Hepatocyte (in vitro differentiated cells): ENCODE measurements around the gene LRTM1.

Experiments
- CTCF ChIP-seq: fragments of 200-600 bp; sonication (generic); IDR thresholded peaks from 2 replicates; pipeline ENCODE4 v1.5.1; 2016; ENCODE audit warnings: antibody characterized with exemption, mild to moderate bottlenecking; ENCODE audit not compliant: poor library complexity
- EZH2 ChIP-seq: fragments of 200-600 bp; sonication (generic); IDR thresholded peaks from 2 replicates; pipeline ENCODE4 v1.6.1; 2016; ENCODE audit warnings: antibody characterized with exemption, mild to moderate bottlenecking, borderline replicate concordance

GRCh38 chr3:54882129-54882833 is 45.6 kb downstream of the LRTM1 start:
- TF ChIP-seq CTCF = no peak
- no peak for TF ChIP-seq EZH2
